KMS-11 (cell line): ENCODE results near the gene RFC4.

ENCODE experiments used
- H2AFZ ChIP-seq: fragments of 200-600 bp; sonication (generic); 2 replicates; pipeline ENCODE4 v1.6.1; 2016; ENCODE audit warnings: antibody characterized with exemption, mixed run types, low read depth
- H3K27ac ChIP-seq: fragments of 200-600 bp; sonication (generic); 2 replicates; pipeline ENCODE4 v1.6.1; 2016; ENCODE audit warnings: mild to moderate bottlenecking, mixed run types
- H3K27me3 ChIP-seq: fragments of 200-600 bp; sonication (generic); 2 replicates; pipeline ENCODE4 v1.6.1; 2017; ENCODE audit warnings: mild to moderate bottlenecking, low read depth, mixed run types, moderate library complexity; ENCODE audit not compliant: insufficient read depth
- H3K36me3 ChIP-seq: fragments of 200-600 bp; sonication (generic); 2 replicates; pipeline ENCODE4 v1.6.1; 2017; ENCODE audit warnings: mild to moderate bottlenecking, mixed run types; ENCODE audit not compliant: insufficient read depth
- H3K4me1 ChIP-seq: fragments of 200-600 bp; sonication (generic); 2 replicates; pipeline ENCODE4 v1.6.1; 2016; ENCODE audit warnings: mild to moderate bottlenecking, low read depth, mixed run types; ENCODE audit not compliant: poor library complexity, severe bottlenecking
- H3K4me2 ChIP-seq: fragments of 200-600 bp; sonication (generic); 2 replicates; pipeline ENCODE4 v1.7.0; 2016; ENCODE audit warnings: mild to moderate bottlenecking, mixed run types
- H3K4me3 ChIP-seq: fragments of 200-600 bp; sonication (generic); IDR thresholded peaks from 2 replicates; pipeline ENCODE4 v1.6.1; 2017; ENCODE audit warnings: low read depth, low read length, mixed read lengths; ENCODE audit not compliant: insufficient read depth
- H3K79me2 ChIP-seq: fragments of 200-600 bp; sonication (generic); 2 replicates; pipeline ENCODE4 v1.6.1; 2016; ENCODE audit warnings: low read depth, mixed run types; ENCODE audit not compliant: insufficient read depth
- H3K9ac ChIP-seq: fragments of 200-600 bp; sonication (generic); 2 replicates; pipeline ENCODE4 v1.6.1; 2016; ENCODE audit warnings: mild to moderate bottlenecking, mixed run types
- H4K20me1 ChIP-seq: fragments of 200-600 bp; sonication (generic); 2 replicates; pipeline ENCODE4 v1.6.1; 2016; ENCODE audit warnings: mild to moderate bottlenecking, mixed run types; ENCODE audit not compliant: insufficient read depth
- TF ChIP-seq, protein P1 (sequence below): fragments of 200-600 bp; sonication (generic); conservative IDR thresholded peaks from 2 replicates; pipeline ENCODE4 v1.6.1; 2017; ENCODE audit warnings: low read depth, mild to moderate bottlenecking, antibody characterized with exemption, low read length, moderate library complexity, mixed read lengths

RFC4 gene

DNA sequence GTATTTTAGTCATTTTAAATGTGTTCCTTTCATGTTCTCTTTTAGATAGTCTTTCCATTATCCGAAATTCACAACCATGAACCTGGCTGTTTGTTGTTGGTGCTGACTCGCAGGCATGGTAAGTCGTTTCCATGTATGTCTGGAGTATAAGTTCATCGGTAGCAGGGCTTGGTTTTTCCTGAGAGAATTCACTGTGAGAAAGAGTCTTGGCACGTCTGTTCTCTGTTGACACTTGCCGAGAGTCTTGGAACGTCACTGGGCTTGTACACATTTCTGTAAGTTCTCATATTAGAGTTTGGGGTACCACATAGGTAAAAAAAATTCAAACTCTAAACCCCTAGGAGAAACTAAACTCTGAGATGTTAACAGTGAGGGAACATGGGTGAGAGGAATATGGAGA, 52.3 kb downstream of the RFC4 start:
- no peaks in the 10 kb centered on the region for H3K4me1 ChIP-seq
- H3K27me3 ChIP-seq = no peaks in the 10 kb centered on the region
- no peak overlapping the region for H3K4me3 ChIP-seq
- TF ChIP-seq, protein P1, sequence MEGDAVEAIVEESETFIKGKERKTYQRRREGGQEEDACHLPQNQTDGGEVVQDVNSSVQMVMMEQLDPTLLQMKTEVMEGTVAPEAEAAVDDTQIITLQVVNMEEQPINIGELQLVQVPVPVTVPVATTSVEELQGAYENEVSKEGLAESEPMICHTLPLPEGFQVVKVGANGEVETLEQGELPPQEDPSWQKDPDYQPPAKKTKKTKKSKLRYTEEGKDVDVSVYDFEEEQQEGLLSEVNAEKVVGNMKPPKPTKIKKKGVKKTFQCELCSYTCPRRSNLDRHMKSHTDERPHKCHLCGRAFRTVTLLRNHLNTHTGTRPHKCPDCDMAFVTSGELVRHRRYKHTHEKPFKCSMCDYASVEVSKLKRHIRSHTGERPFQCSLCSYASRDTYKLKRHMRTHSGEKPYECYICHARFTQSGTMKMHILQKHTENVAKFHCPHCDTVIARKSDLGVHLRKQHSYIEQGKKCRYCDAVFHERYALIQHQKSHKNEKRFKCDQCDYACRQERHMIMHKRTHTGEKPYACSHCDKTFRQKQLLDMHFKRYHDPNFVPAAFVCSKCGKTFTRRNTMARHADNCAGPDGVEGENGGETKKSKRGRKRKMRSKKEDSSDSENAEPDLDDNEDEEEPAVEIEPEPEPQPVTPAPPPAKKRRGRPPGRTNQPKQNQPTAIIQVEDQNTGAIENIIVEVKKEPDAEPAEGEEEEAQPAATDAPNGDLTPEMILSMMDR = no peak
- H4K20me1 ChIP-seq = no peaks in the 10 kb centered on the region
- H3K4me2 ChIP-seq = no peak overlapping the region
- no peaks in the 10 kb centered on the region for H3K36me3 ChIP-seq
- no peaks in the 10 kb centered on the region for H3K79me2 ChIP-seq
- no peak overlapping the region for H3K9ac ChIP-seq
- H3K27ac ChIP-seq = no peak overlapping the region
- no peak overlapping the region for H2AFZ ChIP-seq

DNA sequence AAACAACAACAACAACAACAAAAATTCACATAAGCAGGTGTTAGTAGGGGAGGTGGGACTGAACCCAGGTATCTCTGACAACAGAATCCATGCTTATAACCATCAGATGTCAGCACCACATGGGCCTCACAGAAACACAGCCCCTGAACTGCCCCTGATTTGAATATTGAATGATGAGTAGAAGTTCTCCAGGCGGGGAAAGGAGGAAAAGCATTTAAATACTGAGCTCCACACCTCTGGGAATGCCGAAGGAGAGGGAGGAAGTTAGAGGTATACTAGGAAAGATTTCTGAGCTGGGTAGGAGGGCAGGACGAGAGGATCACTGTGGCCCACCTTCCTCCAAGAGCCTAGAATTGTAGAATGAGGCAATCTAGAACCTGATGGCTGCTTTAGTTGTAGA, 54.8 kb downstream of the RFC4 start:
- Histone ChIP-seq H3K4me3 (no peak overlapping the region), H3K27me3 (no peaks in the 10 kb centered on the region), H3K36me3 (no peaks in the 10 kb centered on the region), H3K4me1 (no peaks in the 10 kb centered on the region), H3K79me2 (no peaks in the 10 kb centered on the region), H4K20me1 (no peaks in the 10 kb centered on the region), H3K27ac (no peak overlapping the region), H3K9ac (no peak overlapping the region), H3K4me2 (no peak overlapping the region), H2AFZ (no peak overlapping the region)
- TF ChIP-seq, protein P1 = no peak

DNA sequence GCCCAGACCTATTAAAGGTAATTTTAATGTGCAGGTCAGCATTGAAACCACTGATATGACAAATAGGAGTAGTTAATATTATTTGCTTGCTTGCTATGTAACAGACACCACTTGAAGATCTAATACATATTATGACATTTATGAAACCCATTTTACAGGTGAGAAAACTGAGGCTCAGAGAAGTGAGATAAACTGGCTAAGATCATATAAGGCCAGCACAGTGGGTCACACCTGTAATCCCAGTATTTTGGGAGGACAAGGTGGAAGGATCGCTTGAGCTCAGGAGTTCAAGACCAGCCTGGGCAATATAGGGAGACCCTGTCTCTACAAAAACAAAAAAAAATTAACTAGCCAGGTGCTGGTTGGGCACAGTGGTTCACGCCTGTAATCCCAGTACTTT, 56.0 kb downstream of the RFC4 start:
- no peaks in the 10 kb centered on the region for H3K4me1 ChIP-seq
- no peaks in the 10 kb centered on the region for H4K20me1 ChIP-seq
- H3K4me3 ChIP-seq = no peak overlapping the region
- TF ChIP-seq, protein P1 = no peak
- no peak overlapping the region for H3K27ac ChIP-seq
- H2AFZ ChIP-seq = no peak overlapping the region
- H3K27me3 ChIP-seq = no peaks in the 10 kb centered on the region
- no peaks in the 10 kb centered on the region for H3K79me2 ChIP-seq
- no peak overlapping the region for H3K4me2 ChIP-seq
- no peak overlapping the region for H3K9ac ChIP-seq
- H3K36me3 ChIP-seq = no peaks in the 10 kb centered on the region

DNA sequence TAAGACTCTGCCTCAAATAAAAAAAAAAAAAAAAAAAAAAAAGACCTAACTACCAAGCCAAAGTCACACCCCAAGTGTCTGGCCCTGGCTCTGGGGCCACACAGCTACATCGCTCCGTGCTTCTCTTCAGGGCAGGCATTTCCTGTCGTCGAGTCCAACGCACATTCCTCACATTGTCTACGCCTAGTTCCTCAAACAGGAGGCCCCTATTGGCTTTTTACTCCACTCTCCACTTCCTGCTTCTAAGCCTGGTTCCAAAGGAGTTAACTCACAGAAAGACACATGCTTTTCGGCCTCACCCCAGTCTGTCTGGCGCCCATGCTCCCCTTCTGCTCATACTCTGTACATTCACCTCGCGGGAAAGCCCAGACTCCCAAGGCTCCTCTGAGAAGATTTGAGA, 60.3 kb downstream of the RFC4 start:
- Histone ChIP-seq H4K20me1 (no peaks in the 10 kb centered on the region), H3K27ac (no peak overlapping the region), H3K4me1 (no peaks in the 10 kb centered on the region), H3K4me2 (no peak overlapping the region), H2AFZ (no peak overlapping the region), H3K9ac (no peak overlapping the region), H3K27me3 (no peaks in the 10 kb centered on the region), H3K4me3 (no peak overlapping the region), H3K36me3 (no peaks in the 10 kb centered on the region), H3K79me2 (no peaks in the 10 kb centered on the region)
- TF ChIP-seq, protein P1 = no peak

DNA sequence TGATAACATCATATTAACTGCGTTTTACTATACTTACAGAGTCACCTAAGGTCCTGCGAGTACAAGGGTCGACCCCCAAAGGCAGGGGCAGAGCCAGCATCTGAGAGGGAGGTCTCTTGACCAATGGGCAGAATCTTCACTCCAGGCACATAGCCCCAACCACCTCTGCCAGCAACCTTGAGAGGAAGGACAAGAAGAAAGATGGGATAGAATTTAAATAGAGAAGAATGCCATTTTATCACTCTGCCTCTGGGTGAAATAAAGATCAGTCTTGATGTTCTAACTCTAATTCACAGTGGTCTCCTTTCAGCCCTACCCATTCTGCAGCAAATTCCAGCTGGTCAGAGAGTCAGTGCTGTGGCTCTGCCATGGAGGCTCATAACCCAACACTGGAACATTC, 62.6 kb downstream of the RFC4 start:
- H4K20me1 ChIP-seq = no peaks in the 10 kb centered on the region
- H3K4me3 ChIP-seq = no peak overlapping the region
- no peaks in the 10 kb centered on the region for H3K27me3 ChIP-seq
- TF ChIP-seq, protein P1 = no peak
- no peak overlapping the region for H3K9ac ChIP-seq
- H3K79me2 ChIP-seq = no peaks in the 10 kb centered on the region
- no peak overlapping the region for H3K27ac ChIP-seq
- H3K4me1 ChIP-seq = no peaks in the 10 kb centered on the region
- no peaks in the 10 kb centered on the region for H3K36me3 ChIP-seq
- no peak overlapping the region for H3K4me2 ChIP-seq
- H2AFZ ChIP-seq = no peak overlapping the region
